Activated effector memory CD4-positive, alpha-beta T cell treated with Interleukin-2 at 50 U/mL for 16 hours (primary cell): Measurements from ENCODE around the gene ADCY4.

Source experiments
- DNase-seq: peaks from one replicate; pipeline ENCODE4 v3.0.0-alpha.2; 2020

Gene ADCY4

GRCh38 chr14:24271134-24271833 lies 63.6 kb downstream of the ADCY4 start, which contains the start of gene RABGGTA:
Gene RABGGTA, minus strand, starts transcription at chr14:24271597. Its CDS starts 482 bp downstream, at chr14:24271115.
- DNase-seq = peak; percentile 92

- DNase-seq = no peak
These were observed 64.2 kb downstream of the ADCY4 start for GRCh38 chr14:24270537-24271133.

DNA sequence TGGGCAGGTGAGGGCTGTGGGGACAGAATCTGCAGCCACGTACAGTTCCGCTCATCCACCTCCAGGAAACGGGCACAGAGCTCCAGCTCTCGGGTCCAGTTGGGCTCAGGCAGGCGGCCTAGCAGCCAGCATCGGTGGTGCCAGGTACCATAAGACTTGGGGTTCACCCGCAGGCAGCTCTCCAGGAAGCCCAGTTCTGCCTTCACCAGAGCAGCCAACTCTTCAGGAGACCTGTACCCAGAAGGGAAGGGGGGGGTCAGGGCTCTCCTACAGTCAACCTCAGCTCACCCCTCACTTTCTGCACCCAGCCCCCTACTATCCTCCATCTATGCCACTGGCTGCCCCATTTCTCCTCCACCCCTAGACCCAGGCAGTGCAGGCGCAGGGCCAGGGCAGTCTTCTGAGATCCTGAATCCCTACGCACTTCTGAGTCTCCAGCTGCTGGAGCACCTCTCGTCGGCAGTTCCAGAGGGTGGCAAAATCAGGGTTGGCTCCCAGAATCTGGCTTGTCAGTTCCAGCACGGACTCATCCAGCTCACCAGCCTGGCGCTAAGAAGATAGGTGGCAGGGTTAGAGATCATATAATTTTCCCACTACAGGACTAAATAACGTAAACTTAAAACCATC lies 64.8 kb downstream of the ADCY4 start:
- no peak for DNase-seq

- DNase-seq = no peak
These were observed 65.5 kb downstream of the ADCY4 start for GRCh38 chr14:24269368-24269767.
